Left hindlimb (tissue), 1 donor: ENCODE measurements around the gene TDRD10.
"Not testable (repeated sequence)": the region's sequence is repeated elsewhere in the genome, so short reads cannot be mapped to it uniquely, and the experiment has no call there.

Source experiments
- DNase-seq: peaks from one replicate; pipeline ENCODE4 v3.0.0-alpha.2; 2018

TDRD10 gene

GRCh38 chr1:154481053-154481452, 21.0 kb upstream of the TDRD10 start:
- no peak for DNase-seq

GRCh38 chr1:154483941-154484803, 17.8 kb upstream of the TDRD10 start:
- DNase-seq: no peak

DNA sequence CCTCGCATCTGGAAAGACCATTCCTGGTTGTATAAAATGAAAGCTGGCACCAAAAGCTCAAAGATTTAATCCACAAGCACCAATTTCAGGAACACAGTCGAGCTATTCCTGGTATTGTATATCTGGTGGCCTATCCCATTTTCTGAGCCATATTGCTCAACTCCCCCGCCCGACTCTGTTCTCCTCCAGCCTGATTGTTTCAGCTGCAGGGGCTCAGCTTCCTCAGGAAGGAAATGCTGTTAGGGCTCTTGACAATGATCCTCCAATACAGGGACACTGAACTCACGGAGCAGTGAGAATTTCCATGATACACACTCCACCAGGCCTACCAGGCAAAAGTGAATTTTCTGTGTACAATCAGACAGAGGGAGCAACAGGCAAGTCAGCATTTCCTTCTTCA, 16.9 kb upstream of the TDRD10 start:
- DNase-seq: peak; percentile 45

DNA sequence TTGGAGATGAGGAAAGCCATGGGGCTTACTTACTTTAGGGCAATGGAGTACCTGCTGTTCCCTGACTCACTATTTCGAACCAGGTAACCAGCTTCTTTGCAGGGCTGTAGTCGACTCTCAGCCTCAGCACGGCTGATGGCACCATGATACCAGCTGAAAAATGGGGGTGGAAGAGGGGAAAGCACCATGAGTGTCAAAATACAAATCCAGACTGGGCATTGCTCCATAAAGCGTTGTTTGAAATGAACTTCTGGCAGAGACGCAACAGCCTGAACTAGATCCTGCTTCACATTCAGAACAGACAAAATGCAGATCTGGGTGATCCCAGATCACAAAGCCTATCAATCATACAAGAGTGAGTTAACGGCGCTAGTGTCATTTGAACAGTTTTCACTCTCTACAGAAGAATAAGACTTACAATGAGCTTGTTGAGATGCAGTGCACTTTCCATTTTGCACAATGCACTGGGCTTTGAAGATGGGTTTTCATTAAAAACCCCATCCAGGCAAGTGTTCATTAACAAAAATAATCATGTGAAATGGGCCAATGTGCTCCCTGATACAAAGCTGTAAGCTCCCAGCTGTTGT, 16.0 kb upstream of the TDRD10 start:
- no peak for DNase-seq

GRCh38 chr1:154486756-154487155, 15.3 kb upstream of the TDRD10 start:
- not testable (repeated sequence) for DNase-seq

GRCh38 chr1:154488922-154489321, 13.1 kb upstream of the TDRD10 start:
- no peak for DNase-seq

GRCh38 chr1:154489695-154490274, 12.2 kb upstream of the TDRD10 start:
- DNase-seq: no peak

- DNase-seq: no peak
Observed at GRCh38 chr1:154490317-154490716, 11.7 kb upstream of the TDRD10 start.

DNA sequence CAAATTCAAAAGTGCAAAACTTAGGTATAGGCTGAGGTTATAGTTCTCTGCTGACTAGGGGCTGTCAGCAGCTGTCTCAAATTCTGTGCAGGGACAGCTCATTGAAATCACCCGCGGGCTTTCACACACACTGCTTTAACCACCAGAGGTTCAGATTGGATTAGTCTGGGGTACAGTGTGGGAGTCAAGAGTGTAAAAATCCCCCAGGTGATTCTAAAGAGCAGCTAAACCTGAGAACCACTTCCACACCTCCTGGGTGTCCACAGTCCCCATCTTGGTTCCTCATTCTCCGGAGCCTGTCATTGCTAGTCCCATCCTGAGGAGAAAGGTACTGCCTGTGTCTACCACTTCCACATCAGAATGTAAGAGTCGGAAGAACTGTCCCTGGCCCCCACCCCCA, 9.9 kb upstream of the TDRD10 start:
- no peak for DNase-seq

GRCh38 chr1:154493276-154493675, 8.7 kb upstream of the TDRD10 start:
- peak; percentile 49 for DNase-seq

- DNase-seq: no peak
Observed at GRCh38 chr1:154495496-154496273, 6.3 kb upstream of the TDRD10 start.

DNA sequence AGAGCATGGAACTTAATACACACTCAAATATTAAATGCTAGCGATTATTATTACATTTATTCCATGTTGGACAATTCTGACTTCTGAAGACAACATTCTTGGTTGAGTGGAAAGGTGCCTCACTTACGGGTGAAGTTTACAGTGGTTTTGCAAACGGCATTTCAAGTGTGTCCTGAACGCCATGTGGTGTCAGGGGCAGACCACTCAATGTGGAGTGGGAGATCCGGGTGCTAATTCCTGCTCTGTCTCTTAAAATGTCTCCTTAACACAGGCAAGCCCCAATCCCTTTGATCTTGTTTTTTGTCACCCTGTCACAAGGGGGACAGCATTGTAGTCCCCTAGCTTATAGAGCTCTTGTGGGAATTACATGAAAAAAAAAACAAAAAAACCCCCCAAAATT, 5.6 kb upstream of the TDRD10 start:
- DNase-seq: no peak

DNA sequence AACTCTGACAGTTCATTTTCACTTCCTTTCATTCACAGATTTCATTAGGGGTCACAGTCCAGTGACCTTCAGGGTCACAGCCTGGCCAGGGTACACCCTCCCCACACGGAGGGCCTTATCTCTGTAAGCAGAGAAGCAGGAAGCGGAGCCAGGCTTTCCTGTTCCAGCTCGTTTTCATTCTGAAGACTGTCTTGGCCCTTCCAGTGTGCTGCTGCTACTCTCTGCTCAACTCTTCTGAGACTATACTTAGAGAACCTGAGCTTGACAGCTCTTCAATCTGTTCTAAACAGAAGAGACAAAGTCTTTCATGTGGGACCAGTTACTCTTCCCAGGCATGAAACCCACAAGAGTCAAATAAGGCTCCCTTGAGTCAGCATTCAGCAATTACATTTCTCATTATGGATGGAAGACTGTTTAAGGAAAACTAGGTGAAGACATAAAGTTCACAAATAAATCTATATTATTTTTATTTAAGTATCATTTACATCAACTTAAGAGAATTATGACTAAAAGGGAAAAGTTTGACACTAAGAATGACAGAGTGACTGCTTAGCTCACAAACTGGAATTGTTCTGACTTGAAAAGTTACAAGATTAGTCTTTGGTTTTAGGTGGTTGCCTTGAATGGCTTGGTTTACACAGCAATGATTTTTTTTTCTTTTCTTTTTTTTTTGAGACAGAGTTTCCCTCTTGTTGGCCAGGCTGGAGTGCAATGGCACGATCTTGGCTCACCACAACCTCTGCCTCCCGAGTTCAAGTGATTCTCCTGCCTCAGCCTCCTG, 4.8 kb upstream of the TDRD10 start:
- DNase-seq: no peak

GRCh38 chr1:154499446-154499845, 2.6 kb upstream of the TDRD10 start:
- DNase-seq: no peak

- DNase-seq: no peak
Observed at GRCh38 chr1:154500533-154500932, 1.5 kb upstream of the TDRD10 start.

DNA sequence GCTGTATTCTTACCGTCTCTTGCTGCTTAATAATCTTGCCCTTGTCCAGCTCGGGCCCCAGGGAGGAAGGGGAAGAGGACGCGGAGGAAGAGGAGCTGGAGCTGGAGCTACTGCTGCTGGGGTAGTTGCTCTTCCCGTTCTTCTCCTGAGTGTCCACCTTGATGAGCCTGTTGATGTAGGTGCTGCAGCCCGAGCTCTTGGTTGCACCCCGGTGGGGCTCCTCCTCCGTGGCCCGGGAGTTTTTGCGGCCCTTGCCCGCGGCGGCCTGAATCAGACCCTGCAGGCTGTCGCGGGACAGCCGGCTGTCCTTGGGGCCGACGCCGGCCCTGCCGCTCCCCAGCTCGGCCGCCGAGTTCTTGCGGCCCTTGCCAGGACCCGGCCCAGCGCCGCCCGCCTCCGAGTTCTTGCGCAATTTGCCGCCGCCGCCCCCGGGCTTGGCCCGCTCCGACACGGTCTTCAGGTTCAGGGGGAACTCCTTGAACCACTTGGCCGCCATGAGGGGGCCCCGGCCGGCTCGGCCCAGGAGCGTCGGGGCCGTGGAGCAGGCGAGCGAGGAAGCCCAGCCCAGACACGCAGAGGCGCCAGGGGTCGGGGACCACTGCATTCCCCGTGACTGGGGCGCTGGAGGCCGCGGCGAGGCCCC, 475 bp upstream of the TDRD10 start:
- DNase-seq: peak; percentile 37

- DNase-seq: no peak
Observed at GRCh38 chr1:154502744-154503115, 711 bp downstream of the TDRD10 start.

- no peak for DNase-seq
Observed at GRCh38 chr1:154503898-154504297, 1.9 kb downstream of the TDRD10 start.

DNA sequence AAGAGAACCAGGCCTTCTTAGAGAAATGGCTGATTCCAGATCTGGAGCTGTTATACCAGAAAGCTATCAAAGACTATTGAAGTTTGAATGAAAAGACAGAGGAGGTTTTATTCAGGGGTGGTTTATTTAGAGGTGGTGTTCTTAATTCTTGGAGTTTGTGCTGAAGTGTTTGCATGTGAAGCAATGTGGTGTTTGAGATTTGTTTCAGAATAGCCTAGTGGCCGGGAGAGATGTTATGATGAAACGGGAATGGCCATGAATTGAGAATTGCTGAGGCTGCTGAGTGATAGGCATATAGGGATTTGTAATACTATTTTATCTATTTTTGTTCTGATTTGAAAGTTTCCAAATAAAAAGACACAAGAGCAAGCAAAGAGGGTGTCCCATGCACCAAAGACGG, 10.7 kb downstream of the TDRD10 start:
- no peak for DNase-seq

GRCh38 chr1:154514066-154514553, 12.1 kb downstream of the TDRD10 start:
- no peak for DNase-seq

GRCh38 chr1:154517661-154518060, 15.6 kb downstream of the TDRD10 start:
- DNase-seq: no peak

DNA sequence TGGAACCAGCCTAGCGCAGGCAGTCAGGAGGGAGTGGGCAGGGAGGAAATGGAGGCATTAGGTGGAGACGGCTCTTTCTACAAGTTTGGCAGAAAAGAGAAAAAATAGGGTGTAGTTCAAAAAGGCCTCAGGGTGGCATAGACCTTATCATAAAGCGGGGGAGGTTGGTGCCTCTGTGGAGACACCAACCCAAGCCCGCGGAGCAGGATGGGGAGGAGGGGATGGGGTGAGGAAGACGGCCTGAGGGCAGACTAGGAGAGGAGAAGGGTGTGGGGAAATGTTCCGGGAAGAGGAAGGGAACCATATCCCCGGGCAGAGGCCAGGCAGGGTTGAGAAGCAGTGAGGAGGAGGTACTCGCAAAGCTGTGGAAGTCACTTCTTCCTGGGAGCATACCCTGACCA, 17.6 kb downstream of the TDRD10 start:
- DNase-seq: no peak
